K562 (cell line): ENCODE data around the gene HK2. TPM values are rescaled to one million over a fixed set of nuclear protein-coding genes. Genes with fewer than 3 reads are reported as not detected.

Experiments
- ATAC-seq: fragments of 200-7000 bp; cut with Tn5 transposase; 3 replicates; pipeline ENCODE4 v1.9.1; 2020; ENCODE audit warnings: moderate library complexity
- BruUV-seq: library from RNA; stranded (reverse); fragments of 400-500 nt; replicated peaks from 2 replicates; lab custom pipeline; 2021; lab: Mats Ljungman, UMichigan
- CTCF ChIA-PET: fragments of 300-600 bp; formaldehyde crosslinking; extraction: SDS; loops from one replicate; lab custom pipeline; 2021; ENCODE audit warnings: low intra/inter-chr PET ratio; lab: Yijun Ruan, JAX
- POLR2A ChIA-PET: fragments of 300-600, 350-650 bp; sonication (Branson Sonifier 250); formaldehyde crosslinking; extraction: SDS; loops from one replicate; lab custom pipeline; 2021; ENCODE audit warnings: antibody characterized with exemption, inconsistent platforms; lab: Yijun Ruan, JAX
- DNase-seq, 4 experiments: peaks; one replicate each; pipeline versions ENCODE4 v3.0.0 to v3.0.0-alpha.2; 2011 to 2018; ENCODE audit warnings: low spot score in 3 of 4, mixed read lengths in 3 of 4; ENCODE audit errors: extremely low read depth in 1 of 4
- FAIRE-seq: peaks from 2 replicates; lab custom pipeline; 2011; peaks lifted over from hg19 to GRCh38; lab: Jason Lieb, UNC
- H2AFZ ChIP-seq: 2 replicates; pipeline ENCODE4 v1.6.0; 2011; ENCODE audit warnings: low read depth, low read length, control low read depth, inconsistent platforms
- H3K27ac ChIP-seq: fragments of 200-600 bp; 3 replicates; pipeline ENCODE4 v1.8.0; 2011; ENCODE audit warnings: low read depth, mild to moderate bottlenecking, control low read depth, inconsistent platforms, low read length, moderate library complexity, mixed read lengths; ENCODE audit errors: extremely low read depth
- H3K27me3 ChIP-seq, 2 experiments: fragments of 300-600 bp in 1 of 2; 2 replicates in 1 of 2; 3 replicates in 1 of 2; pipeline versions ENCODE4 v1.6.0 to v1.8.0; 2011; ENCODE audit warnings: inconsistent platforms in 2 of 2, low read length in 2 of 2, mild to moderate bottlenecking in 1 of 2, mixed read lengths in 1 of 2, moderate library complexity in 1 of 2; ENCODE audit not compliant: control insufficient read depth in 2 of 2, insufficient read depth in 2 of 2
- H3K36me3 ChIP-seq: fragments of 300-600 bp; 3 replicates; pipeline ENCODE4 v1.8.0; 2011; ENCODE audit warnings: mild to moderate bottlenecking, low read length, inconsistent platforms; ENCODE audit not compliant: control insufficient read depth, insufficient read depth
- H3K4me1 ChIP-seq, 2 experiments: fragments of 200-600 bp in 1 of 2; replicated peaks in 1 of 2; 2 replicates in 1 of 2; 3 replicates in 1 of 2; pipeline versions ENCODE4 v1.5.1 to v1.8.0; 2011; ENCODE audit warnings: inconsistent platforms in 2 of 2, low read length in 2 of 2, mild to moderate bottlenecking in 1 of 2, mixed read lengths in 1 of 2, moderate library complexity in 1 of 2; ENCODE audit not compliant: control insufficient read depth in 2 of 2, insufficient read depth in 2 of 2
- H3K4me2 ChIP-seq: 2 replicates; pipeline ENCODE4 v1.6.1; 2011; ENCODE audit warnings: low read length, control low read depth, inconsistent platforms, mixed read lengths; ENCODE audit not compliant: insufficient read depth
- H3K4me3 ChIP-seq: fragments of 200-600 bp; sonication (generic), shearing (Covaris generic); 2 replicates; pipeline ENCODE4 v1.5.1; 2016; ENCODE audit warnings: control low read depth, inconsistent platforms
- H3K79me2 ChIP-seq: fragments of 200-600 bp; 3 replicates; pipeline ENCODE4 v1.8.0; 2011; ENCODE audit warnings: low read length, inconsistent platforms; ENCODE audit not compliant: control insufficient read depth, insufficient read depth
- H3K9ac ChIP-seq, 2 experiments: 2 replicates each; pipeline versions ENCODE4 v1.6.0 to v1.6.1; 2011; ENCODE audit warnings: low read depth in 2 of 2, low read length in 2 of 2, control low read depth in 1 of 2, inconsistent platforms in 1 of 2, mild to moderate bottlenecking in 1 of 2, mixed read lengths in 1 of 2; ENCODE audit not compliant: insufficient read depth in 1 of 2
- H3K9me1 ChIP-seq: one replicate; pipeline ENCODE4 v1.6.0; 2011; ENCODE audit warnings: inconsistent platforms, mild to moderate bottlenecking, low read length, moderate library complexity; ENCODE audit not compliant: control insufficient read depth, insufficient read depth
- H3K9me3 ChIP-seq: replicated peaks from 2 replicates; pipeline ENCODE4 v1.5.1; 2011; ENCODE audit warnings: low read depth, low read length, inconsistent platforms; ENCODE audit not compliant: control insufficient read depth, insufficient read depth
- H4K20me1 ChIP-seq: replicated peaks from 2 replicates; pipeline ENCODE4 v1.6.1; 2011; ENCODE audit warnings: low read length, inconsistent platforms, mixed read lengths; ENCODE audit not compliant: control insufficient read depth, insufficient read depth
- BHLHE40 ChIP-seq: IDR thresholded peaks from 2 replicates; pipeline ENCODE4 v1.6.1; 2011; ENCODE audit warnings: low read length, improper control_type of control experiment
- CBX5 ChIP-seq: IDR thresholded peaks from 2 replicates; pipeline ENCODE4 v1.6.1; 2014; ENCODE audit warnings: low read depth, borderline replicate concordance
- CBX8 ChIP-seq: fragments of 200-600 bp; sonication (generic); IDR thresholded peaks from 2 replicates; pipeline ENCODE4 v1.6.1; 2012; ENCODE audit warnings: borderline replicate concordance, mixed run types, low read depth, mild to moderate bottlenecking, moderate library complexity, mixed read lengths, low read length, control low read depth, inconsistent platforms; ENCODE audit not compliant: poor library complexity, severe bottlenecking; ENCODE audit errors: extremely low read depth
- CCNT2 ChIP-seq: IDR thresholded peaks from 2 replicates; pipeline ENCODE4 v1.6.1; 2011; ENCODE audit warnings: borderline replicate concordance, low read depth, mild to moderate bottlenecking, moderate library complexity, mixed read lengths, low read length; ENCODE audit not compliant: insufficient read length; ENCODE audit errors: extremely low read depth
- ELF4 ChIP-seq: fragments of 450-650 bp; formaldehyde crosslinking; IDR thresholded peaks from 2 replicates; pipeline ENCODE4 v1.4.0; 2022; ENCODE audit warnings: missing genetic modification characterization
- KLF1 ChIP-seq: fragments of 450-650 bp; IDR thresholded peaks from 2 replicates; pipeline ENCODE4 v1.6.1; 2016; ENCODE audit warnings: missing genetic modification characterization, missing compliant biosample characterization
- MED1 ChIP-seq: sonication (generic); formaldehyde crosslinking; IDR thresholded peaks from 2 replicates; pipeline ENCODE4 v1.8.1; 2023; ENCODE audit warnings: missing genetic modification reagents, borderline replicate concordance
- NR4A1 ChIP-seq, 2 experiments: fragments of 250-450 bp in 1 of 2; fragments of 450-650 bp in 1 of 2; sonication (Bioruptor Pico) in 1 of 2; IDR thresholded peaks; 2 replicates each; pipeline versions ENCODE4 v1.4.0 to v1.6.1; 2016 to 2020; ENCODE audit warnings: mild to moderate bottlenecking in 2 of 2, missing compliant biosample characterization in 1 of 2, missing genetic modification characterization in 1 of 2, moderate library complexity in 1 of 2
- SPI1 ChIP-seq: IDR thresholded peaks from 2 replicates; pipeline ENCODE4 v1.6.1; 2011; ENCODE audit warnings: low read depth, low read length, control low read depth, borderline replicate concordance
- TGIF2 ChIP-seq: sonication (generic); formaldehyde crosslinking; IDR thresholded peaks from 2 replicates; pipeline ENCODE4 v1.8.1; 2022; ENCODE audit warnings: mild to moderate bottlenecking, missing genetic modification reagents, moderate library complexity
- TRIM28 ChIP-seq: fragments of 450-650 bp; IDR thresholded peaks from 2 replicates; pipeline ENCODE4 v1.6.1; 2017
- U2AF1 ChIP-seq: fragments of 200-400 bp; formaldehyde crosslinking; optimal IDR thresholded peaks from 2 replicates; pipeline ENCODE3; 2017; ENCODE audit warnings: mild to moderate bottlenecking, low read depth, low read length, moderate library complexity
- ZBTB5 ChIP-seq: fragments of 450-650 bp; IDR thresholded peaks from 2 replicates; pipeline ENCODE4 v1.6.1; 2017; ENCODE audit warnings: antibody characterized with exemption
- ZC3H11A ChIP-seq: IDR thresholded peaks from 2 replicates; pipeline ENCODE4 v1.6.1; 2012; ENCODE audit warnings: low read depth, low read length, improper control_type of control experiment
- WGBS: fragments of 100-300 bp; shearing (Covaris generic); methylation state at CpG from one replicate; pipeline ENCODE4 v1.1.6; 2016; ENCODE audit warnings: low coverage, mixed read lengths; ENCODE audit not compliant: insufficient coverage; ENCODE audit errors: missing lambda C conversion rate; 5-methylcytosine and 5-hydroxymethylcytosine counted together
- in situ Hi-C: fragments of 300-500 bp; cut with MboI; formaldehyde crosslinking; loops from 4 replicates; pipeline ENCODE4 v1.15.0; 2018; ENCODE audit warnings: inconsistent platforms, mixed read lengths
- intact Hi-C: fragments of 100-400 bp; cut with micrococcal nuclease; formaldehyde crosslinking; loops from 2 replicates; pipeline ENCODE4 v1.14.2; 2022
- polyA plus RNA-seq, 8 experiments: library from polyadenylated mRNA; depleted of rRNA in 4 of 8; stranded (reverse) in 5 of 8; unstranded in 3 of 8; fragments of >200 nt; fragmentation: Nextera tagmentation in 2 of 8; fragmentation: Illumina TruSeq in 1 of 8; extraction: Ambion mirVana in 2 of 8; extraction: Trizol in 1 of 8; gene quantifications; 2 replicates each; pipeline versions ENCODE4 v1.2.1 to v1.2.3, GENCODE V29; 2011 to 2014; ENCODE audit warnings: inconsistent platforms in 1 of 8, missing spikeins in 1 of 8
- total RNA-seq, 7 experiments: library from RNA; depleted of rRNA in 6 of 7; stranded (reverse); fragments of >200 nt in 6 of 7; fragmentation: Illumina TruSeq in 2 of 7; extraction: Trizol in 2 of 7; gene quantifications; 2 replicates each; pipeline versions ENCODE4 v1.2.1 to v1.2.3, GENCODE V29; 2011 to 2021; ENCODE audit warnings: low replicate concordance in 1 of 7

Gene HK2
- total and polyA plus RNA-seq, 9 of the 15 experiments (the other 6 are each of a cell fraction or from before 2014, with no cell fraction given) = 4.7 to 56.0 (median 19.9) TPM

DNA sequence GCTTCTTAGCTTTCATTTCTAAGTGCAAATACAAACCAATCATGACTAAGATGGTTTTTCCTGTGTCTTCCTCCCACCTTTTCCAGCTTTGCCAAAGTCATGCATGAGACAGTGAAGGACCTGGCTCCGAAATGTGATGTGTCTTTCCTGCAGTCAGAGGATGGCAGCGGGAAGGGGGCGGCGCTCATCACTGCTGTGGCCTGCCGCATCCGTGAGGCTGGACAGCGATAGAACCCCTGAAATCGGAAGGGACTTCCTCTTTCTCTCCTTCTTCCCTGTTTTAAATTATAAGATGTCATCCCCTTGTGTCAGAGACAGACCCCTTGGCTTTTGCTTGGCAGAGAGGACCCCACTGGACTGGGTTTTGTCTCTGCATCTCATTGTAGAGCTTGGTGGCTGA is 56.8 kb downstream of the HK2 start:
- Histone ChIP-seq H2AFZ (no peak overlapping the region), H3K27ac (no peak overlapping the region), H3K4me2 (no peak overlapping the region), H3K9me1 (no peaks in the 10 kb centered on the region), H3K9me3 (no peaks in the 10 kb centered on the region), H3K4me1 (no peaks in the 10 kb centered on the region), H3K79me2 (no peaks in the 10 kb centered on the region), H3K36me3 (peaks cover 80% of the 10 kb centered on the region; the same call in 2 of the 3 replicates), H4K20me1 (no peaks in the 10 kb centered on the region; the same call in 1 of the 2 replicates), H3K9ac (no peak overlapping the region), H3K4me3 (no peak overlapping the region), H3K27me3 (no peaks in the 10 kb centered on the region)
- no TSS peak for BruUV-seq
- FAIRE-seq (peak; percentile 26), ATAC-seq (no peak), DNase-seq (no peak)
- ChIA-PET POLR2A (no interaction called here), CTCF (no interaction called here)
- 94% methylated on average over 8 of the region's 8 CpGs for WGBS
- TF ChIP-seq TRIM28 (no peak), SPI1 (peak; percentile 47; the same call in 1 of the 2 replicates)
- intact Hi-C loops (no loop called here), in situ Hi-C loops (no loop called here)

- CTCF ChIA-PET = no interaction called here
- no peak overlapping the region for H2AFZ ChIP-seq
- H3K27me3 ChIP-seq = no peaks in the 10 kb centered on the region
- H3K9me3 ChIP-seq = no peaks in the 10 kb centered on the region
- no peak for ATAC-seq
- in situ Hi-C loops (no loop called here), intact Hi-C loops (no loop called here)
- DNase-seq = no peak
- no peak overlapping the region for H3K4me3 ChIP-seq
- no peak overlapping the region for H3K27ac ChIP-seq
- no peak for TF ChIP-seq U2AF1
- no peak for TF ChIP-seq CCNT2
- TF ChIP-seq ZC3H11A = no peak
- no peak for TF ChIP-seq TGIF2 (CRISPR knock-in tag)
- TF ChIP-seq BHLHE40 = no peak
- no peak for TF ChIP-seq CBX5
- no peak for TF ChIP-seq ZBTB5
- no peak for TF ChIP-seq CBX8
- no peak for TF ChIP-seq KLF1 (tag)
- no peak for TF ChIP-seq ELF4
- TF ChIP-seq MED1 (CRISPR knock-in tag) = no peak
- TF ChIP-seq NR4A1 (CRISPR knock-in tag; IDR thresholded peaks at IDR 0.05) = no peak
- TF ChIP-seq NR4A1 (tag; IDR thresholded peaks at IDR 0.05) = no peak
- POLR2A ChIA-PET = no interaction called here
- no peaks in the 10 kb centered on the region; the same call in 1 of the 2 replicates for H4K20me1 ChIP-seq
- no peak overlapping the region for H3K9ac ChIP-seq
- no peak for FAIRE-seq
- WGBS = 71% methylated on average over 7 of the region's 7 CpGs
- H3K36me3 ChIP-seq = peaks cover 75% of the 10 kb centered on the region; the same call in 2 of the 3 replicates
- H3K4me2 ChIP-seq = no peak overlapping the region
- H3K79me2 ChIP-seq = no peaks in the 10 kb centered on the region
- H3K4me1 ChIP-seq = no peaks in the 10 kb centered on the region
- H3K9me1 ChIP-seq = no peaks in the 10 kb centered on the region
- no TSS peak for BruUV-seq
These were observed 57.3 kb downstream of the HK2 start for GRCh38 chr2:74891136-74891764.
